GM12878 (cell line): Measurements from ENCODE around the gene RNF181. TPM values are rescaled to one million over a fixed set of nuclear protein-coding genes. Genes with fewer than 3 reads are reported as not detected.

Experiments
- ATAC-seq: fragments of 200-7000 bp; cut with Tn5 transposase; 3 replicates; pipeline ENCODE4 v1.9.1; 2020; ENCODE audit warnings: mild to moderate bottlenecking, moderate library complexity
- BruUV-seq: library from RNA; stranded (reverse); fragments of 400-500 nt; replicated peaks from 2 replicates; lab custom pipeline; 2021; lab: Mats Ljungman, UMichigan
- CTCF ChIA-PET: fragments of 300-600 bp; sonication (Branson Sonifier 250); formaldehyde crosslinking; extraction: SDS; loops from one replicate; lab custom pipeline; 2021; ENCODE audit warnings: inconsistent platforms; lab: Yijun Ruan, JAX
- POLR2A ChIA-PET: fragments of 350-600 bp; formaldehyde crosslinking; extraction: SDS; loops from one replicate; lab custom pipeline; 2021; ENCODE audit warnings: inconsistent platforms; lab: Charles Lee
- RAD21 ChIA-PET: fragments of 300-600 bp; sonication (Branson Sonifier 250); formaldehyde crosslinking; loops from one replicate; lab custom pipeline; 2023; ENCODE audit warnings: antibody characterized with exemption; ENCODE audit not compliant: unreplicated experiment; lab: Charles Lee
- SMC1A ChIA-PET: fragments of 300-600 bp; sonication (Branson Sonifier 250); formaldehyde crosslinking; loops from one replicate; lab custom pipeline; 2023; ENCODE audit not compliant: unreplicated experiment, uncharacterized antibody; lab: Charles Lee
- DNase-seq: peaks from one replicate; pipeline ENCODE4 v3.0.0-alpha.2; 2011; ENCODE audit warnings: low read depth, low spot score
- FAIRE-seq: peaks from 3 replicates; lab custom pipeline; 2011; peaks lifted over from hg19 to GRCh38; lab: Jason Lieb, UNC
- H2AFZ ChIP-seq: 2 replicates; pipeline ENCODE4 v1.6.0; 2011; ENCODE audit warnings: low read depth, low read length, control low read depth; ENCODE audit not compliant: control insufficient read depth
- H3K27ac ChIP-seq: 2 replicates; pipeline ENCODE4 v1.5.1; 2011; ENCODE audit warnings: control low read depth; ENCODE audit not compliant: control insufficient read depth, insufficient read depth
- H3K27me3 ChIP-seq, 2 experiments: replicated peaks in 1 of 2; 2 replicates each; pipeline versions ENCODE4 v1.6.0 to v1.6.1; 2011; ENCODE audit warnings: low read length in 1 of 2; ENCODE audit not compliant: control insufficient read depth in 2 of 2, insufficient read depth in 2 of 2
- H3K36me3 ChIP-seq, 2 experiments: 2 replicates each; pipeline ENCODE4 v1.5.1; 2011; ENCODE audit warnings: low read length in 1 of 2; ENCODE audit not compliant: control insufficient read depth in 2 of 2, insufficient read depth in 2 of 2
- H3K4me1 ChIP-seq: 2 replicates; pipeline ENCODE4 v1.6.1; 2011; ENCODE audit warnings: mild to moderate bottlenecking, low read length, moderate library complexity, mixed read lengths; ENCODE audit not compliant: control insufficient read depth, insufficient read depth
- H3K4me2 ChIP-seq: 2 replicates; pipeline ENCODE4 v1.6.0; 2011; ENCODE audit warnings: control low read depth; ENCODE audit not compliant: control insufficient read depth, insufficient read depth
- H3K4me3 ChIP-seq: fragments of 200-600 bp; sonication (generic); 2 replicates; pipeline ENCODE4 v1.5.1; 2016
- H3K79me2 ChIP-seq: 2 replicates; pipeline ENCODE4 v1.6.0; 2011; ENCODE audit warnings: low read length; ENCODE audit not compliant: control insufficient read depth, insufficient read depth
- H3K9ac ChIP-seq: 2 replicates; pipeline ENCODE4 v1.8.0; 2011; ENCODE audit warnings: low read length, control low read depth, mixed read lengths; ENCODE audit not compliant: control insufficient read depth, insufficient read depth
- H3K9me3 ChIP-seq: replicated peaks from 3 replicates; pipeline ENCODE4 v1.5.1; 2011; ENCODE audit warnings: mild to moderate bottlenecking, low read length; ENCODE audit not compliant: control insufficient read depth, insufficient read depth
- H4K20me1 ChIP-seq: 2 replicates; pipeline ENCODE4 v1.6.0; 2011; ENCODE audit not compliant: control insufficient read depth, insufficient read depth
- CBX3 ChIP-seq: fragments of 200-600 bp; sonication (generic); IDR thresholded peaks from 2 replicates; pipeline ENCODE4 v1.6.1; 2016; ENCODE audit warnings: low read depth, borderline replicate concordance
- ETV6 ChIP-seq, 2 experiments: fragments of 450-650 bp in 1 of 2; IDR thresholded peaks in 1 of 2; conservative IDR thresholded peaks in 1 of 2; 2 replicates each; pipeline ENCODE4 v1.6.1; 2014; ENCODE audit warnings: antibody characterized with exemption in 1 of 2, borderline replicate concordance in 1 of 2, low read depth in 1 of 2, mild to moderate bottlenecking in 1 of 2, moderate library complexity in 1 of 2
- EZH2 ChIP-seq: IDR thresholded peaks from 2 replicates; pipeline ENCODE4 v1.6.1; 2012; ENCODE audit warnings: low read depth, mild to moderate bottlenecking, control low read depth, inconsistent platforms, low read length, borderline replicate concordance; ENCODE audit not compliant: control insufficient read depth
- KDM1A ChIP-seq: fragments of 200-600 bp; sonication (generic); IDR thresholded peaks from 2 replicates; pipeline ENCODE4 v1.6.1; 2016; ENCODE audit warnings: borderline replicate concordance
- MEF2B ChIP-seq: fragments of 450-650 bp; IDR thresholded peaks from 2 replicates; pipeline ENCODE4 v1.6.1; 2018; ENCODE audit warnings: mild to moderate bottlenecking, moderate library complexity; ENCODE audit not compliant: partially characterized antibody, poor library complexity, severe bottlenecking
- PAX8 ChIP-seq: fragments of 450-650 bp; IDR thresholded peaks from 2 replicates; pipeline ENCODE4 v1.6.1; 2017; ENCODE audit warnings: mild to moderate bottlenecking, moderate library complexity
- RB1 ChIP-seq: fragments of 450-650 bp; formaldehyde crosslinking; IDR thresholded peaks from 2 replicates; pipeline ENCODE4 v1.6.1; 2017; ENCODE audit warnings: mild to moderate bottlenecking, borderline replicate concordance
- RBBP5 ChIP-seq: fragments of 200-600 bp; sonication (generic); conservative IDR thresholded peaks from 2 replicates; pipeline ENCODE4 v1.6.1; 2016
- RELA ChIP-seq: fragments of 450-650 bp; IDR thresholded peaks from 2 replicates; pipeline ENCODE4 v1.8.0; 2014; ENCODE audit warnings: borderline replicate concordance; ENCODE audit not compliant: partially characterized antibody
- SIN3A ChIP-seq: IDR thresholded peaks from 2 replicates; pipeline ENCODE4 v1.6.1; 2012; ENCODE audit warnings: low read depth, low read length, improper control_type of control experiment
- SMC3 ChIP-seq: IDR thresholded peaks from 2 replicates; pipeline ENCODE4 v1.6.1; 2011; ENCODE audit warnings: low read length, improper control_type of control experiment, borderline replicate concordance
- SREBF2 ChIP-seq: IDR thresholded peaks from 2 replicates; pipeline ENCODE4 v1.6.1; 2012; ENCODE audit warnings: mild to moderate bottlenecking, low read length
- TCF3 ChIP-seq: IDR thresholded peaks from 2 replicates; pipeline ENCODE4 v1.6.1; 2012; ENCODE audit warnings: low read depth, mild to moderate bottlenecking, low read length, borderline replicate concordance; ENCODE audit not compliant: insufficient read depth
- ZNF207 ChIP-seq: fragments of 450-650 bp; IDR thresholded peaks from 2 replicates; pipeline ENCODE4 v1.6.1; 2014; ENCODE audit warnings: antibody characterized with exemption, mild to moderate bottlenecking, borderline replicate concordance
- WGBS: methylation state at CpG from one replicate; pipeline ENCODE4 v1.1.6; 2016; ENCODE audit warnings: low lambda C conversion rate; ENCODE audit not compliant: insufficient replicate concordance, insufficient coverage; ENCODE audit errors: missing lambda C conversion rate; 5-methylcytosine and 5-hydroxymethylcytosine counted together
- in situ Hi-C: fragments of 300-500 bp; cut with MboI; formaldehyde crosslinking; loops from 9 replicates; pipeline ENCODE4 v1.14.3; 2018; ENCODE audit warnings: mixed read lengths
- intact Hi-C: fragments of 100-400 bp; cut with micrococcal nuclease; formaldehyde crosslinking; loops from one replicate; pipeline ENCODE4 v1.14.2; 2022; ENCODE audit not compliant: unreplicated experiment
- polyA plus RNA-seq, 11 experiments: library from polyadenylated mRNA; depleted of rRNA in 4 of 11; unstranded in 6 of 11; stranded (reverse) in 5 of 11; fragments of >200 nt; fragmentation: Nextera tagmentation in 4 of 11; fragmentation: Illumina TruSeq in 1 of 11; extraction: Ambion mirVana in 4 of 11; extraction: Trizol in 1 of 11; gene quantifications; 1 replicate in 1 of 11; 2 replicates in 10 of 11; pipeline versions ENCODE4 v1.2.1 to v1.2.3, GENCODE V29; 2011 to 2016; ENCODE audit warnings: inconsistent platforms in 2 of 11, missing spikeins in 2 of 11, low read depth in 1 of 11
- total RNA-seq, 4 experiments: library from RNA; depleted of rRNA in 3 of 4; stranded (reverse); fragments of >200 nt in 3 of 4; fragmentation: Illumina TruSeq in 1 of 4; extraction: Trizol in 1 of 4; gene quantifications; 2 replicates each; pipeline versions ENCODE4 v1.2.1 to v1.2.3, GENCODE V29; 2013 to 2021
- TF ChIP-seq, protein P1 (sequence below): IDR thresholded peaks from 2 replicates; pipeline ENCODE4 v1.6.1; 2011; ENCODE audit warnings: borderline replicate concordance, low read depth, mild to moderate bottlenecking, moderate library complexity, low read length; ENCODE audit not compliant: insufficient read depth, poor library complexity, severe bottlenecking
- TF ChIP-seq, protein P2 (sequence below): fragments of 450-650 bp; formaldehyde crosslinking; IDR thresholded peaks from 2 replicates; pipeline ENCODE4 v1.4.0; 2020; ENCODE audit warnings: mild to moderate bottlenecking, moderate library complexity

Gene RNF181
- total and polyA plus RNA-seq, 10 of the 15 experiments (the other 5 are each of a cell fraction or from before 2014, with no cell fraction given) = 101 to 409 (median 213) TPM

DNA sequence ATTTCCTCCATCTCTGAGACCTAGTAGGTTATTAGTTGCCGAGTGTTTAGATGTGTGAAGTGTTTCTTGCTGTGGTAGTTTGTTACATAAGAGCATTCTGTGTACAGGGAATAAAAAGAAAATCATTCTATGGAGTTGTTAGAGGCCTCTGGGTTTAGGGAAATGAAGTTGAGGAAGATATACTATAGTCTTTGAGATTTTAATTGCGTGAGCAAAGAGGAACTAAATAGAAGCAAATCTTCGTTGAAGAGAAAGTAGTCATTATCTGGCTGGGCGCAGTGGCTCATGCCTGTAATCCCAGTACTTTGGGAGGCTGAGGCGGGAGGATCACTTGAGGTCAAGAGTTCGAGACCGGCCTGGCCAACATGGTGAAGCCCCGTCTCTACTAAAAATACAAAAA, 39.5 kb downstream of the RNF181 start (continued):
- no peak for TF ChIP-seq SREBF2
- no peak for TF ChIP-seq MEF2B

GRCh38 chr2:85635636-85636035, 40.1 kb downstream of the RNF181 start:
- 48% methylated on average over 4 of the region's 4 CpGs for WGBS
- Histone ChIP-seq H3K9ac (no peak overlapping the region), H3K4me2 (no peak overlapping the region), H4K20me1 (no peaks in the 10 kb centered on the region), H3K4me1 (no peaks in the 10 kb centered on the region), H3K27ac (no peak overlapping the region), H3K36me3 (peaks cover 24 to 34% of the 10 kb centered on the region in 2 experiments), H3K4me3 (no peak overlapping the region), H3K9me3 (no peaks in the 10 kb centered on the region), H3K27me3 (no peaks in the 10 kb centered on the region), H2AFZ (no peak overlapping the region), H3K79me2 (no peaks in the 10 kb centered on the region)
- POLR2A ChIA-PET = interaction anchor here (0.6 kb wide), 1 partner anchor 449 kb away, joined by 4 read pairs; no protein-coding TSS in a partner anchor
- intact Hi-C loops = loop anchor here (2.0 to 5.0 kb wide), 3 partner anchors 71 to 177 kb away; no protein-coding TSS in a partner anchor
- FAIRE-seq (no peak), ATAC-seq (no peak), DNase-seq (no peak)
- CTCF ChIA-PET = interaction anchor here (0.6 to 5.2 kb wide), 13 partner anchors 10 to 608 kb away, joined by 3 to 162 read pairs (median 20); no protein-coding TSS in a partner anchor
- RAD21 ChIA-PET = interaction anchor here (0.9 to 3.4 kb wide), 2 partner anchors 13 to 70 kb away, joined by 3 to 20 read pairs; no protein-coding TSS in a partner anchor
- in situ Hi-C loops = loop anchor here (5.0 kb wide), 1 partner anchor 72 kb away; no protein-coding TSS in a partner anchor
- no TSS peak for BruUV-seq
- SMC1A ChIA-PET = interaction anchor here (1.0 to 3.4 kb wide), 5 partner anchors 13 to 216 kb away, joined by 3 to 71 read pairs (median 4); no protein-coding TSS in a partner anchor
- TF ChIP-seq PAX8 (no peak), ETV6 (conservative IDR thresholded peaks at IDR 0.05 in 1 of 2, IDR thresholded peaks at IDR 0.05 in 1 of 2; ENCODE audit: borderline replicate concordance in 1 of 2, low read depth in 1 of 2) (no peak), CBX3 (no peak), SIN3A (no peak), RBBP5 (no peak), TCF3 (no peak), RB1 (no peak), ZNF207 (no peak), RELA (no peak), SMC3 (no peak), EZH2 (no peak), KDM1A (no peak)
- TF ChIP-seq, protein P1, sequence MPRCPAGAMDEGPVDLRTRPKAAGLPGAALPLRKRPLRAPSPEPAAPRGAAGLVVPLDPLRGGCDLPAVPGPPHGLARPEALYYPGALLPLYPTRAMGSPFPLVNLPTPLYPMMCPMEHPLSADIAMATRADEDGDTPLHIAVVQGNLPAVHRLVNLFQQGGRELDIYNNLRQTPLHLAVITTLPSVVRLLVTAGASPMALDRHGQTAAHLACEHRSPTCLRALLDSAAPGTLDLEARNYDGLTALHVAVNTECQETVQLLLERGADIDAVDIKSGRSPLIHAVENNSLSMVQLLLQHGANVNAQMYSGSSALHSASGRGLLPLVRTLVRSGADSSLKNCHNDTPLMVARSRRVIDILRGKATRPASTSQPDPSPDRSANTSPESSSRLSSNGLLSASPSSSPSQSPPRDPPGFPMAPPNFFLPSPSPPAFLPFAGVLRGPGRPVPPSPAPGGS = no peak
- TF ChIP-seq, protein P2, sequence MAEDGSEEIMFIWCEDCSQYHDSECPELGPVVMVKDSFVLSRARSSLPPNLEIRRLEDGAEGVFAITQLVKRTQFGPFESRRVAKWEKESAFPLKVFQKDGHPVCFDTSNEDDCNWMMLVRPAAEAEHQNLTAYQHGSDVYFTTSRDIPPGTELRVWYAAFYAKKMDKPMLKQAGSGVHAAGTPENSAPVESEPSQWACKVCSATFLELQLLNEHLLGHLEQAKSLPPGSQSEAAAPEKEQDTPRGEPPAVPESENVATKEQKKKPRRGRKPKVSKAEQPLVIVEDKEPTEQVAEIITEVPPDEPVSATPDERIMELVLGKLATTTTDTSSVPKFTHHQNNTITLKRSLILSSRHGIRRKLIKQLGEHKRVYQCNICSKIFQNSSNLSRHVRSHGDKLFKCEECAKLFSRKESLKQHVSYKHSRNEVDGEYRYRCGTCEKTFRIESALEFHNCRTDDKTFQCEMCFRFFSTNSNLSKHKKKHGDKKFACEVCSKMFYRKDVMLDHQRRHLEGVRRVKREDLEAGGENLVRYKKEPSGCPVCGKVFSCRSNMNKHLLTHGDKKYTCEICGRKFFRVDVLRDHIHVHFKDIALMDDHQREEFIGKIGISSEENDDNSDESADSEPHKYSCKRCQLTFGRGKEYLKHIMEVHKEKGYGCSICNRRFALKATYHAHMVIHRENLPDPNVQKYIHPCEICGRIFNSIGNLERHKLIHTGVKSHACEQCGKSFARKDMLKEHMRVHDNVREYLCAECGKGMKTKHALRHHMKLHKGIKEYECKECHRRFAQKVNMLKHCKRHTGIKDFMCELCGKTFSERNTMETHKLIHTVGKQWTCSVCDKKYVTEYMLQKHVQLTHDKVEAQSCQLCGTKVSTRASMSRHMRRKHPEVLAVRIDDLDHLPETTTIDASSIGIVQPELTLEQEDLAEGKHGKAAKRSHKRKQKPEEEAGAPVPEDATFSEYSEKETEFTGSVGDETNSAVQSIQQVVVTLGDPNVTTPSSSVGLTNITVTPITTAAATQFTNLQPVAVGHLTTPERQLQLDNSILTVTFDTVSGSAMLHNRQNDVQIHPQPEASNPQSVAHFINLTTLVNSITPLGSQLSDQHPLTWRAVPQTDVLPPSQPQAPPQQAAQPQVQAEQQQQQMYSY (CRISPR knock-in tag) = no peak
